IPS DF 4.7 (cell line): Measurements from ENCODE around the gene SLAMF9.
"Not testable (repeated sequence)": the region's sequence is repeated elsewhere in the genome, so short reads cannot be mapped to it uniquely, and the experiment has no call there.

Experiments
- DNase-seq: peaks from one replicate; pipeline ENCODE4 v3.0.0-alpha.2; 2013; ENCODE audit warnings: low spot score; ENCODE audit errors: extremely low read depth

The SLAMF9 gene

DNA sequence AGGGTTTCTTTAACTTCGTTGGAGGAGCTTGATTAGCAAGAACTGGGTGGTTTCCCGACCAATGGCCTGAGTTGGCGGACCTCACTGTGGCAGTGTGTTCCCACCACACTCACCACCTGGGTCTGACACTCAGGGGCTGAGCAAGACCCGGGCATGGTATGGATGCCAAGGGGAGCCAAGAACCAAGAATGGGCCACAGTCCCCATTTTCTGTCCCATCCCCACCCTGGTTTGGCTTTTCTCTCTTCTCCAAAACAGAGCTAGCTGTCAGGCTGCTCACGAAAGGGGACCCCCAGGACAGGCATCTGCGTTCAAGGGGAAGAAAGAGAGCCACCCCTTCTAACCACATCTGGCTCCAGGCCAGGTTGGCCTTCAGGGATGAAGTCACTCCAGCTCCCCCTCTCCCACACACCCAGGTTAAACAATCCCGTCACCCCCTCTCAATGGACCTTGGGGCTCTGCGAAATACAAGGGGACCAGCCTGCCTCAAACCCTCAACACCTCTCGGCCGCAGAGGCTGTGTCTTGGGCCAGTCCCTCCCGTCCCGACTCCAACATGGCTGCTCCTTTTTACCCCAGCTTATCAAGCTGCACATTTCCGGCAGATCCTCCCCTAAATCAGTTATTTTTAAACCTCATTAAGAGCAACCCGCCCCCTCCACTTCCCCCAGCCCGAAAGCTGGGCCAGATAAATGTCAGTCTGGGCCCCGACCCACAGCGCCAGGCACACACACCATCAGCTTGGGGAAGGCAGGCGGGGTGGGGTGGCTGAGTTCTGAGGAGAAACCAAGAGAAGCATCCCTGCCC, 32.1 kb downstream of the SLAMF9 start:
- DNase-seq, result no peak

DNA sequence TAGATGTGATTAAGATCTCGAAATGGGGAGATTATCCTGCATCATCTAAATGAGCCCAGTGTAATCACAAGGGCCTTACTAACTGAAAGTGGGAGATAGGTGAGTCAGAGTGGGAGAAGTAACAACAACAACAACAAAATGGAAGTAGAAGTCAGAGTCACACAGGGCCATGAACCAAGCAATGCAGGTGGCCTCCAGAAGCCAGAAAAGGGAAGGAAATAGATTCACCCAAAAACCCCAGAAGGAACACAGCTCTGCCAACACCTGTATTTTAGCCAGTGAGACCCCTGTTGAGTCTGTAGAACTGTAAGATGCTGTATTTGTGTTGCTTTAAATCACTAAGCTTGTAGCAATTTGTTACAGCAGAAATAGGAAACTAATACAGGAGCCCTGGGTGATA, 32.8 kb downstream of the SLAMF9 start:
- no peak for DNase-seq

DNA sequence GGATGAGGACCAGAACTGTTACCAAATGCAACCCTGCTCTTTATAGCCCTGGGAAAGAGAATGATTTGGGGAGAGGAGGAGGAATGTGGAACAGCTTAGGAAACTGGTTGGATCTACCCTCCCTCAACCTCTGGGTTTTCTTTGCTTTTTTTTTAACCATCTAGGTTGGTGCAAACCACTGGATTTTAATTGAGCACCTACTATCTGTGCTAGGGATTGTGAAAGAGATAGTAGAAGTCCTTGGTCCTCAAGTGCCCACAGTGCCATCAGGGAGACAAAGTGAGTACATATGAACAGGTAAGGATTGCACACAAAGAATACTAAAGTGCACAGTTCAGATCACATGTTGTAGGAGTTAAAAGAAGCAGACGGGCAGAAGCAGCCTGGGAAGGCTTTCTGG, 33.4 kb downstream of the SLAMF9 start:
- no peak for DNase-seq

DNA sequence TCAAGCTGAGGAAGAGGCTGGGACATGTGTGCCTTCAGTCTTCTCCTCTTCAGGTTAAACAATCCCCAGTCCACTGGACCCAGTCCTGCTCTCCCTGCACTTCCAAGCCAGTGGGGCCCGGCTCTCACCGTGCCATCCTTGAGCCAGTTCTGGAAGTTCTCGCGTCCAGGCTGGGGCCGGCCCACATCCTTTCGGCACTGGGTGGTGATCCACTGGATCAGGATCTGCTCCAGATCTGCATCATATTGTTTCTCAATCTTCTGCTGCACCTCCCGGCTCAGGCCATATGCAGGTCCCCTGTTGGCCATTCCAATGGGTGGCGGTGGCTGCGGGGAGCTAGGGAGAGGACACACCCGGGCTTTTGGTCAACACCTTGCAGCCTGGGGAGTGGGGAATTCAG, 33.8 kb downstream of the SLAMF9 start:
- DNase-seq, result no peak

DNA sequence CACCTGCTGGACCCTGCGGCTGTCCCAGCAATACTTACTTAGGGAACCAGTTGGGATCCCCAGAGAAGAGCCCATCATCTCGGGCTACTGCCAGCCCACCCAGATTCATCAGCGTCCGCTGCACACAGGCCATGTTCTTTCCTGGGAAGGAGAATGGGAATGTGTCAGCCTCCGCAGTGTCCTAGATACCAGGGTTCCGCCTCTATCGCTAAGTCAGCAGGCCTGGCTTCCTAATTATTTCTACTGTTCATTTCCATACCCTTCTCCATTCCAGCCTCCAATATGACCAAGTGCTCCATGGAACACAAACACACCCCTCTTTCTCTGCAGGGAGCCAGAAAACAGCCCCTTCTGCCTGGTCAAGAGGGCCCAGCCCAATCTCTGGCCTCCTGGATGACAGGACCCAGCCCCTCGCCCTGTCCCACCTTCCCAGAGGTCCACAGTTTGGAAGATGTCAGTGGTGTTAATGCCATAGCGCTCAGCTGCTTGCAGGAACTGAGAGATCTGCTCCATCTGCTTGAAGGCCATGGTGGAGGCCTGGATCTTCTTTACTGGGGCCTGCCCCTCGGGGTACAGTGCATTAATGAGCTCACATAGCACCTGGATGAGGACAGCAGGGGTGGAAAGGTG, 34.7 kb downstream of the SLAMF9 start:
- DNase-seq, result no peak

DNA sequence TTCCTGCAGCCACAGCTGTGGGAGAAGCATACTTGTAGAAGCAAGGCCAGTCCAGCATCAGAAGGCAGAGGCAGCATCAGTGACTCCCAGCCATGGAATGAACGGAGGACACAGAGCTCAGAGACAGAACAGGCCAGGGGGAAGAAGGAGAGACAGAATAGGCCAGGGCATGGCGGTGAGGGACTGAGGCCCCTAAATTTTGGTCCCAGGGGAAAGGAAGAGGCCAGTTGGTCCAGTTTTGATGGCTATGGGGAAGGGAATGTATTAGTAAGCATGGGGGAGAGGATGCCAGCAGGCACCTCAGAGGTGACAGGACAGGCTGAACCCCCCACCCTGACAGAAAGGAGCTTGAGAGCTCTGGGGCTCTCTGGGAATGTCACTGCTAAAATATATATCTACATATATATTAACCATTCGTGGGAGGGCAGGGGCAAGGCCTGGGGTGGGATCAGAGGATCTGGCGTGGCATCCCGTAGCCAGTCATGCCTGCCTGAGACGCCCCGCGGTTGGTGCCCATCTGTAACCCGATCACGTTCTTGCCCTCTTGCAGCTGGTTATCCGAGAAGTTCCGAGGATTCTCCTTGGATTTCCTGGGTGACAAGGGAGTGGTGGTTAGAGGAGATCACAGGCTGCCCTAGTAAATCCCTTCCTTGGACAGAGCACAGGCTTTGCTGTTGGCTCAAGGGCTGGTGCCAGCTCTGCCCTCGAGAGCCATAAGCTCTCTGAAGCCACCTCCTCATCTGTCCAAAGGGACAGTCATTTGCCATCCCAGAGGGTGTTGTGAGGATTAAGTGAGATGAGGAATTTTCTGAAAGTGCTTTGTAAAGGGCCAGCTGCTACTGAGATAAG, 35.5 kb downstream of the SLAMF9 start:
- no peak for DNase-seq

DNA sequence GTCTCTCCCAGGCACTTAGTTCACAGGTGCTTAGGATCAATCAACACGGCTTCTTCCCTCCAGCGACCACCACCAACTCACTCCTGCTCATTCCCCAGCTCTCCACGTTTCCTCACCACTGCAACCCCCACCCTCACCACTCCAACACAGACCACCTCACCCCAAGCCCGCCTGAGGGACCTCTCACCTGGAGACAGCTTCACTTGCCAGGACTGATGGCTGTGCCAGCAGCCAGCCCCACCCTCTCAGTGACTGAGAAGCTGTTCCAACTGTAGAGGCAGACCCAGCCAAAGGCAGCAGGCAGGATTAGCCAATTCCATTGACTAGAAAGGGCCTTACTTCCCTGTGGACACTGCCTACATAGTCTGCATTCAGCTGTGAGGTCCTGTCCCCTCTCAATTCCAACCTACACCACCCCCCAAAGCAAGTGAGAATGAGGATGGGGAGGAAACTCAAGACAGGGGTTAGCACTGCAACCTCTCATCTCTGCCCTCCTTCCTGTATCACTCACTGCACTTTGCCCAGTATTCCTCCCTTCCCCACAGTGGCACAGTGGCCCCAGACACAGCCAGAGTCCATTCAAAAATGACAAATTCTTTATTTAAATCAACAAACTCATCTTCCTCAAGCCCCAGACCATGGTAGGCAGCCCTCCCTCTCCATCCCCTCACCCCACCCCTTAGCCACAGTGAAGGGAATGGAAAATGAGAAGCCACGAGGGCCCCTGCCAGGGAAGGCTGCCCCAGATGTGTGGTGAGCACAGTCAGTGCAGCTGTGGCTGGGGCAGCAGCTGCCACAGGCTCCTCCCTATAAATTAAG, 36.3 kb downstream of the SLAMF9 start:
- no peak for DNase-seq

DNA sequence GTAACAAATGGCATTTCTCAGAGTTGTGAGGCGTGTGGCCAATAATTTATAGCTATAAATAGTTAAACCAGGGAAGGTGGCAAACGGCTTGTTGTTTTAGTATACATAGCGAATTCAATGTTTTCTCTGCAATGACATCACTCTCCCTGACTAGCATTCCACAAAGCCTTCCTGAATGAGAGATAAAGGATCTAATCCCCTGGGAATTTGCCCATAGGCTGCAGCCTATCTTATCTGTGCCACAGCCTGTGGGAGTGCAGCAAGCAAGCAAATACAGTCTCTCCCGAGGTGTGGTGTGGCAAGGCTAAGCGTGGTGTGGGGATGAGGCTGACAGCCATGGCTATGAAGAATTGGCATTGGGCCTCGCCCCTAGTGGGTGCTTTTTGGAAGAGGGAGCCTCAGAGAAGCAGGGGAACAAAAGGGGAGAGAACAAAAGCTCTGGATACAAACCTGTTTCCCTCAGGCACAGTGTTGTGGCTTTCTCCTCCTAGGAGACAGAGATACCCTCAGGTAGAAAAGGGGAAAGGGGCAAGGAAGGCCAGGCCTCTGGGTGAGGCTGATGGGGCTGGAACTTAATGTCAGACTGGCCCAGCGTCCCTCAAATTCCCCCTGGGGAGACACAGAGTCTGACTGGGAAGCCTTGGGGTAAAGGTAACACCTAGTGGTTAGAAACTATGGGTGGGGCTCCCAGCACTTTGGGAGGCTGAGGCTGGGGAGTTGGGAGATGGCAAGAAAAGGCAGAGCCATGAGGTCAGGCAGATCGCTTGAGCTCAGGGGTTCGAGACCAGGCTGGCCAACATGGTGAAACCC, 37.6 kb downstream of the SLAMF9 start:
- DNase-seq, result no peak

DNA sequence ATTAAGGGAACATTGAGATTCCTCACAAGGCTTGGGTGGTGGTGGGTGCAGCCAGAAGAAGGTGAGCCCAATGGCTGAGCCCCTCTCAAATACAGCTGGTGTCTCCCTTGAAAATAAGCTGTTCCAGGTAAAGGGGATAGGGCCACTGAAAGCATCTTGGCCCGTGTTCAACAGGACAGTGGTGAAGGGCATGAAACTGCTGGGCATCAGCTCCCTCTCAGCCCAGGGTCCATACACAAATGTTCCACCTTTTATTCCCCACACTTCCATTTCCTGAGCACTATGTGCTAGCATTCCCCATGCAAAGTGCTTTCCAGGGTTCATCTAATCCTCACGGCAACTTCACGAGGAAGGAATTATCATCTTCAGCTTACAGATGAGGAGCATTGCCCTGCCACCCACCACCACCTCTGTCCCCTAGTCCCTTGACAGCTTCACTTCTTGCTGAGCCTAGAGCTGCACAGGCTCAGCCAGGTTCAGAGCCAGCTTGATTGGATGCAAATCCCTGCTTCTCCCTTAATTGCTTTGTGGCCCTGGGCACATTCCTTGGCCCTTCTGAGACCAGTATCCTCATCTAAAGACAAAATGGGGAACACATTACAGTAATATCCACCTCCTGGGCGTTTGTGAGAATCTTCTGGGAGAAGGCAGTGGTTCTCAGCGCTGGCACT, 38.3 kb downstream of the SLAMF9 start:
- DNase-seq, result no peak

DNA sequence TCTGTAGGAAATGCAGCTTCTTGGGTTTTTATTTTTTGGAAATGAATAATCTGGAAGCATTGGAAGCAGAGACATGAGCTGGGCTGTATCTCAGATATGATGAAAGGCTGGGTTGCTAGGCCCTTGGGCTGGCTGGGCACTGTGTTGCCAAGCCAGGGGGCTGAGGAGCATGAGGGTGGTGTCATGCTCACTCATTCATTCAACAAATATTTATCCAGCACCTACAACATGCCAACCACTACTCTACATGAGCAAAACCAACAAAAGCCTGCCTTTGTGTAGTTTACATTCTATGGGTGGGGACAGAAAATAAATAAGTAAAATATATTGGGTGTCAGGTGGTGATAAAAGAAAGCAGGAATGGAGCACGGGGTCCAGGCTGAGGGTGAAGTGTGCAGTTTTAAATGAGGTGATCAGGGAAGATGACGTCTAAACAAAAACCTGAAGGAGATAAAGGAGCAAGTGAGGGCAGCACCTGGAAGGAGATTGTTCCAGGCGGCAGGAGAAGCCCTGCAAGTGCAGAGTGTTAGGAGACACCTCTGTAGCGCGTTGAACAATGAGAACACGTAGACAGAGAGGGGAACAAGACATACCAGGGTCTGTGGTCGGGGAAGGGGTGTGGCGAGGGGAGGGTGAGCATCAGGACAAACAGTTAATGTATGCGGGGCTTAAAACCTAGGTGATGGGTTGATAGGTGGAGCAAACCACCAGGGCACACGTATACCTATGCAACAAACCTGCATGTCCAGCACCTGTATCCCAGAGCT, 39.6 kb downstream of the SLAMF9 start:
- no peak for DNase-seq

DNA sequence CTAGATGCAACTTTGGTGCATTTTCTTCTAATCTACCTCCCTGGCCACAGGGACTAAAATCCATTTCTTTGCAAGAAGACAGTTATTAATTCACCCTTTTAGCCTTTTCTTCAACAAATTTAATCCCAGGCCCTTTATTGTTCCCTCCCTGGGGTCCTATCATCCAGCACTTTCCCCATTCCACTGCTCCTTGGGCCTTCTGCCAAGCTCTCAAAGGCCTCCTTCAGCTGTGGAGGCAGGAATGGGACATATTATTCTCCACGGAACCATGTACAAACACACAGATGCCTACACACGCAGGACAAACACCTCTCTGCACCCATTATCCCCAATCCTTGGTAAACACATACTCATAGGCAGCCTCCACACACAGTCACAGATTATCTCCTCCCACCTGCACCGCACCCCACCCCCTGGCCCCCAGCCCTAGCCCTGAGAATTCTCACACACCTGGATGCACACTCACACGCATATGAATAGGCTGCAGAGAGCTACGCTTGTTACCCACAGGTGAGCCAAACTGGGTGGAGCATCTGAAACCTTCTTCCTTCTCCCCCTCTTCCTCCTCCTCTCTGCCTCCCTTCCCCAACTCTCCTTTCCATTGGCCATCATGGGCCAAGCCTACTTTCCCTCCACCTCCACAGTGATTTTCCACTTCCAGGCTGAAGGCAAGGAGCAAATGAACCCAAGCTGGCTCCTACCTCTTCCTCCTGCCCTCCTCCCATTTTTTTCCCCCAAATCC, 40.4 kb downstream of the SLAMF9 start:
- DNase-seq, result no peak

DNA sequence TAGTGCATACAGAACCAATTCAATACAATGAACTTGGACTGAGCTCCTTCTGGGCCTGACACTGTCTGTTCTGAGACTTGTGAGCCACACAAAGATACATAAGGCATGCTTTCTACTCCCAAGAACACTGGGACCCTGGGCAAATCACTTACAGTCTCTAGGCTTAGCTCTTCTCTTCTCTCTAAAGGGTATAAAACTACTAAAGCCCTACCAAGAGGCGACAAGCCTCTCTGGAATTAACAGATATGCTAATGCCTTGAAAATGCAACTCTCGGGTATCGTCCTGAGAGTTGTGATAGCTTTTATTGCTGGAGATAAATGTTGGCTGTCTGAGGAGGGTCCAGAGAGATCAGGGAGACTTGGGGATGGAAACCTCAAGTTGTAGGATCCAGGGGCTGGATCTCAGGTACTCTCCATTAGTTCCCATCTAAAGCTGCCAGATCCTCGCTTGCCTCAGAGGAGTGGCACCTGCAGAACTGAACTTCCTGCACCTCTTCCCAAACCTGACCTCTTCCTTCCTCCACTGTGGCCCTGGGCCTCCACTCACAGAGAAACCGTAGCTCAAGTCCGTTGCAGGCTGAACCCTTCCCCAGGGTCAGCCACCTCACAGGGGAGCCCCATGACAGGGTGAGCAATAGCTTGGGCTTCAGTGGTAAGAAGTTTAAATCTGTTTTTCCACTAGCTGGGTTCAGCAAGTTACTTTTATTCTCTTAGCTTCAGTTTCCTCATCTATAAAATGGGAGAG, 42.5 kb downstream of the SLAMF9 start:
- no peak for DNase-seq

DNA sequence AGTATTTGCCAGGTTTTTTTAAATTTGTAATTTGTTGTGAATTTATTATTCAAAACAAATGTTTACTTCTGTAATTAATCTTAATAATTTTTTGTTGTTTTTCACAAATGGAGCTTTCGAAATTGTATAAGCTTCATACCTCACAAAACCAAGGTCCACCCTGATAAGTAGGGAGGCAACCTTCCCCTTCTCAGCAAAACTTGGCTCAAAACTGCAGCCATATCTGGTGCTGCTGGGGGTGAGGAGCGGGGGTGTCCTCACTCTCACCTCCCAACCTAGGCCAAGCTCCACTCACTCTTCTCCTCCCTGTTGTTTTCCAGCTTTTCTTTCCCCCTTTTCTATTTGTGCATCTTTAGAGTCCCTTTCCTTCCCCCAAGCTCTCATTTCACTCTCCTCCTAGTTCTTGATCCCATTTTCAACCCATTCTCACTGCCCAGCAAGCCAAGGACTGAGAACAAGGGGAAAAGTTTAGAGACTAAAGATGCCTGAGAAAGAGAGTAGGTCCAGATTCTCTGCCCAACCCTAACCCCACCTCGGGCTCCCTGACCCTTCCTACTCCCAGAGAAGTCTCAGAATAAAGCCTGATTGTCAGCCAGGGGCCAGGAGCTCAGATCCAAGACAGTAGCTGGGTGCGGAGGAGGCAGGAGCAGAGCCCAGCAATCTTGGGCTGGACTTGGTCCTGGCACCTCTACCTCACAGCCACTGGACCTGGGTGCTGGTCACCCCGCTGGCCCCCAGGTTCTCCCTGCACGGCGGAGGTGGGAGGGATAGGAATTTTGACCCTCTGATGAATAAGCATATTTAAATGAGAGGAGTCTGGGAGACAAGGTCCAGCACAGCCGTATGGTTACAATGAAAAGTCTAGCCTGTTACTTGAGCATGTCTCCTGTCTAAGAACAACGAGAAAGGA, 45.8 kb downstream of the SLAMF9 start:
- DNase-seq, result no peak

DNA sequence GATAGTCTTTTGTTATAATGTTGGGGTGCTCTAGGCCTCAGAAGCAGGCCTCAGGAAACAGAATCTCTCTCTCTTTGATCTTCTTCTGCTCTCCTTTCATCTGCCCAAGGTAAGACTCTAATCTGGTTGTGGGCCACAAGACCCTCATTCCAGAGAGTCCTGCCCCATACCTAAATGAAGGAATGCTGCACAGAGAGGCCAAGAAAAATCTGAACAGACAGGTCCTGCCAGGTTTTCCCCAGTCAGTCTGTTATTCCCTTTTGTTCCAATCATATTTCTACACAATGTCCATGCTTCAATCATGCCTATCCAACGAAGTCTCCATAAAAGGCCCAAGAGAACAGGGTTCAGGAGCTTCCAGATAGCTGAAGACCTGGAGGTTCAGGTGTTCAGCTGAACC, 47.1 kb downstream of the SLAMF9 start:
- DNase-seq, result no peak

DNA sequence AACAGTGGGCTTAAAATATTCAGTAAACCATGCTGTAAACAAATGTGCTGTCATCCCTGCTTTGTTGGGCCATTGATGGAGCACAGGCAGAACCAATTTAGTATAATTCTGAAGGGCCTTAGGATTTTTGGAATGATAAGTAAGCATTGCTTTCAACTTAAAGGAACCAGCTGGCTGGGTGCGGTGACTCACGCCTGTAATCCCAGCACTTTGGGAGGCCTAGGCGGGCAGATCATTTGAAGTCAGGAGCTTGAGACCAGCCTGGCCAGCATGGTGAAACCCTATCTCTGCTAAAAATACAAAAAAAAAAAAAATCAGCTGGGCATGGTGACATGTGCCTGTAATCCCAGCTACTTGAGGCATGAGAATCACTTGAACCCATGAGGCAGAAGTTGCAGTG, 50.0 kb downstream of the SLAMF9 start:
- not testable (repeated sequence) for DNase-seq

DNA sequence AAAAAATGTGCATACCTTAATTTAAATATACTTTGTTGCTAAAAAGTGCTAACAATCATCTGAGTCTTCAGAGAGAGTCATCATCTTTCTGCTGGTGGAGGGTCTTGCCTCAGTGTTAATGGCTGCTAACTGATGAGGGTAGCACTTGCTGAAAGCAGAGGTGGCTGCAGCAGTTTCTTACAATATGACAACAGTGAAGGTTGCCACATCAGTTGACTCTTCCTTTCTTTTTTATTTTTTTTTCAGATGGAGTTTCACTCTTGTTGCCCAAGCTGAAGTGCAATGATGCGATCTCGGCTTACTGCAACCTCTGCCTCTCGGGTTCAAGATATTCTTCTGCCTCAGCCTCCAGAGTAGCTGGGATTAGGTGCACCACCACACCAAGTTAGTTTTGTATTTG, 51.5 kb downstream of the SLAMF9 start:
- DNase-seq, result no peak
